Activated CD4-positive, alpha-beta T cell treated with anti-CD3 and anti-CD28 coated beads, Interleukin-2, amount 50 U/mL, for 48 hours (primary cell): ENCODE data around the gene ERICH2.

Source experiments
- DNase-seq, 2 experiments: peaks; one replicate each; pipeline ENCODE4 v3.0.0-alpha.2; 2020

The ERICH2 gene

DNA sequence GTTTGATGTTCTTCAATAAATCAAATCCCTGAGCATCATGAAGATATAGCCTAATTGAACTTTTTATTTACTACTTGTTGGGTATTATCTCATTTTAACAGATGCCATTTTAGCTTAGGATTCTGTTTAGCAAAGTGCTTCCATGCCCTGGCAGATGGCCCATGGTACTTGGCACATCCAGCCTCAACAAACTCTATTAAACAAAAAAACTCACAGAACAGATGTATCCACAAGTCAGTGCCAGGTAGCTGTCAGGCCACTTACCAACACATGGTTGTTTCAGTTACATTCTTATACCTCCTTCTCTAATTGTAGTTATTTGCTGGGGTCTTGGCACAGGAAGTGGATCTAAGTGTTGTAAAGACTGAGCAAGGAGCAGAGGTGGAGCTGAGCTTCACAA, 76.1 kb downstream of the ERICH2 start:
- no peak for DNase-seq

DNA sequence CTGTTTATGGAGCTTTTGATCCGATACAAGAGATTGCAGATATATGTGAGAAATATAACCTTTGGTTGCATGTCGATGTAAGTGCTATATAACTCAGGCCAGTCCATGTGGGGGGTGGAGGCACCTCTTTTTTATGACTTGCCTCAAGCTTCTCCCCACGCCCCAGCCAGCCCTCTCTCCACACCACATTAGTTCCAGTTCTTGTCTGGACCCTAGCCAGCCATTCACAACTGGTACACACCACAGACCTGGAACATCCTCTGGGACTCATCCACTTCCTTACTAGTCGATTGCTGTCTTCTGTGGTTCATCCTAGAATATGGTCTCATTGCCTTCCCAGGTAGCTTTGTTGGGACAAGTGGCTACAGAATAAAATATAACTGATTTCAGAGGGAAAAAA, 77.5 kb downstream of the ERICH2 start:
- DNase-seq = no peak
